AG09319 (cell line): ENCODE data around the gene BTN1A1.
"Not testable (repeated sequence)": the region's sequence is repeated elsewhere in the genome, so short reads cannot be mapped to it uniquely, and the experiment has no call there.

ENCODE experiments used
- DNase-seq: peaks from one replicate; pipeline ENCODE4 v3.0.0-alpha.2; 2010; ENCODE audit warnings: low read depth; ENCODE audit errors: extremely low read depth
- TF ChIP-seq, protein P1 (sequence below): IDR thresholded peaks from 2 replicates; pipeline ENCODE4 v1.5.1; 2011; ENCODE audit warnings: low read depth, mild to moderate bottlenecking, inconsistent platforms, low read length, moderate library complexity

BTN1A1 gene

DNA sequence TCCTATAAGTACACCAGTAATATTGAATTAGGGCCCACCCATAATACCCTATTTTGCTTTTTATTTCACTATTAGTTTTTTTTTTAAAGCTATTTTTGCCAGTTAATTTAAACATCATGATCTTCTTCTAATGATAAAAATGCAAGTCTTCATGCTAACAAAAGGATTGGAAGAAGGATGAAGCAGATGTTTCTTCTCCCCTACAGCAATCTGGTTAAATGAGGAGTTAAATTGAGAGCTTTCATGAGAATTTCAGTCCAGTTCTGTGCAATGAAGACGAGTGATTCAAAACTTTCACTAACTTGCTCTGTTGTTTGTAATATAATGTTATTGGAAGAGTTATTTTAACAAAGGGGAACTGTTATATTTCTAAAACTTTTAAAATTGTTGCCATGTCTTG is 41.5 kb downstream of the BTN1A1 start:
- no peak for DNase-seq
- TF ChIP-seq, protein P1, sequence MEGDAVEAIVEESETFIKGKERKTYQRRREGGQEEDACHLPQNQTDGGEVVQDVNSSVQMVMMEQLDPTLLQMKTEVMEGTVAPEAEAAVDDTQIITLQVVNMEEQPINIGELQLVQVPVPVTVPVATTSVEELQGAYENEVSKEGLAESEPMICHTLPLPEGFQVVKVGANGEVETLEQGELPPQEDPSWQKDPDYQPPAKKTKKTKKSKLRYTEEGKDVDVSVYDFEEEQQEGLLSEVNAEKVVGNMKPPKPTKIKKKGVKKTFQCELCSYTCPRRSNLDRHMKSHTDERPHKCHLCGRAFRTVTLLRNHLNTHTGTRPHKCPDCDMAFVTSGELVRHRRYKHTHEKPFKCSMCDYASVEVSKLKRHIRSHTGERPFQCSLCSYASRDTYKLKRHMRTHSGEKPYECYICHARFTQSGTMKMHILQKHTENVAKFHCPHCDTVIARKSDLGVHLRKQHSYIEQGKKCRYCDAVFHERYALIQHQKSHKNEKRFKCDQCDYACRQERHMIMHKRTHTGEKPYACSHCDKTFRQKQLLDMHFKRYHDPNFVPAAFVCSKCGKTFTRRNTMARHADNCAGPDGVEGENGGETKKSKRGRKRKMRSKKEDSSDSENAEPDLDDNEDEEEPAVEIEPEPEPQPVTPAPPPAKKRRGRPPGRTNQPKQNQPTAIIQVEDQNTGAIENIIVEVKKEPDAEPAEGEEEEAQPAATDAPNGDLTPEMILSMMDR = no peak

DNA sequence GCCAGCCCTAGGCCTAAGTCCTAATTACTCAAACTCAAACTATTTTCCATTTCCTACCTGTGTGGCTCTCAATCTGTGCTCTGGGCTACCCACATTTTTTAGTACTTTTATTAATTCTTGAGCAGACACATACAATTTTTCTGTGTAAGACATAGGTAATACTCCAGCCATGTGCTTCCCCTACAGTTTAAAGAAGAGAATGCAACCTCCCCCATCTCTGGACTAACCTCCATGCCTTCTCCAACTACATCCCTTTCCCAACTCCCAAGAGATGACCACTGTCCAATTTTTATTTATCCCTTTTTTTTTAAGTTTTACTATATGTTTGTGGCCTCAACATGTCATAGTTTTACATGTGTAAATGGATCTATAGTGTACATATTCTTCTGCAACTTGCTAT is 43.9 kb downstream of the BTN1A1 start:
- DNase-seq = no peak
- TF ChIP-seq, protein P1 = peak; percentile 15

DNA sequence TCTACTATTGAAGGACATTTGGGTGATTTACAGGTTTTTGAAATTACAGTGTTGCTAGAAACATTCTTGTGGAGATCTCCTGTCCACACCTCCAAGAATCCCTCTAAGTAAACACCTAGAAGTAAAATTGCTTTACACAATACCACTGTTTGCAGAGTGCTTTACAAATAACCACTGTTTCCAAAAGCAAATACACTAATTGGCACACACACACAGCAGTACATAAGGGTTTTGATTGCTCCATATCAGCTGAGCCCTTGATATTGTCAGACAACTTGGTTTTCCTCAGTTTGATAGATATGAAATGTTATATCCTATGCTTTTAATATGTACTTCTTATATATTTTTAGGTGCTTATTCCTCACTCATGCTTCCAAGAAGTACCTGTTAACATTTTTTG is 44.4 kb downstream of the BTN1A1 start:
- DNase-seq = no peak
- TF ChIP-seq, protein P1 = no peak

DNA sequence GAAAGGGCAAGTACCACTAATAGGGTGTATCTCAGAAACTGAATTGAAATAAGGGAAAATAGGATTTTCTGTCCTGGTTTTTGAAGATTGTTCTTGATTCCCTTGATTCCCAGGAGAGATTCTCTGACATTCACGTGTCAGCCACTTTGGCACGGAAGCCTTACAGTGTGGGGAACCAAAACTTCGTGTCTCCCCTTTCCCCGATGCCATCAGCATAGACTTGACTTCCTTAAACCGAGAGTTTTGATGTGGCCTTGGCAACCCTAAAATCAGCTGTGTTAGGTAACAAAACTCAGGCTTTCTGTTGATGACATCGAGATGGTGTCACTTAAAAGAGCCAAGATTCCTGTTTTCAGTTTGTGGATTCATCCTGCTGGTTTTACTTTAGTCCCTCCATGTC is 45.5 kb downstream of the BTN1A1 start:
- TF ChIP-seq, protein P1 = no peak
- no peak for DNase-seq

DNA sequence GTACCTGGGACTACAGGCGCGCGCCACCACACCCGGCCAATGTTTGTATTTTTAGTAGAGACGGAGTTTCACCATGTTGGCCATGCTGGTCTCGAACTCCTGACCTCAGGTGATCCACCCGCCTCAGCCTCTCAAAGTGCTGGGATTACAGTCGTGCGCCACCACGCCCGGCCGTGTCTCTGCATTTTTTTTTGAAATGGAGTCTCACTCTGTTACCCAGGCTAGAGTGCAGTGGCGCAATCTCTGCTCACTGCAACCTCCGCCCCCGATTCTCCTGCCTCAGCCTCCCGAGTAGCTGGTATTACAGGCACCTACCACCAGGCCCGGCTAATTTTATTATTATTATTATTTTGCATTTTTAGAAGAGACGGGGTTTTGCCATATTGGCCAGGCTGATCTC is 47.3 kb downstream of the BTN1A1 start:
- not testable (repeated sequence) for DNase-seq

DNA sequence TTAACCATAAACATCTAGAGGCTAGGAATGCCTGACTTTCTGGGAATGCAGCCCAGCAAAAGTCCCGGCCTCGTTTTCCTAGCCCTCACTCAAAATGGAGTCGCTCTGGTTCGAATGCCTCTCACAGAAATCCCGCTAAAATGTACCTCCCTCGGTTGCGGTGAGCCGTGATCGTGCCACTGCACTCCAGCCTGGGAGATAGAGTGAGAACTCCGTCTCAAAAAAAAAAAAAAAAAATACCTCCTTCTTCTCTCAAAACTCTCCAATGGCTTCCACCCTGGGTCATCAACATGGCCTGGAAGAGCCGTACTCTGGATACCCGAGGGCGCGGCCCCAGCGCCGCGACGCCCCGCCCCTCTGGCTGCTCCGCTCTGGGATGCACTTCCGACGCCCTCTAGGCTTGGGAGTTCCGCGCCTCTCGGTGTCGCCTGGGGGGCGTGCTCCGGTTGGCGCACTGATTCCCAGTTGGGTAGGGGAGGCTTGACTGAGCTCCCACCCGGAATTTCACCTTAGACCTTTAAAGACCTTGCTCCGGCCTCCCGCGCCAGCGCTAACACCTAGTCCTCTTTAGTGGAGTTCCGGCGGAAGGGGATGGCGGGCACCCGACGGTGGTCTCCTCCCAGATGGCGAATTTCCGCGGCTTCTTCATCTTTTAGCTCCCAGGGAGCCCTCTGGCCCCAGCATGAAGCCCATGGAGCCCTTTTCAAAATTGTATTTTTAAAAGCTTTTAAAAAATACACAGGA is 50.3 kb downstream of the BTN1A1 start:
- no peak for DNase-seq
- TF ChIP-seq, protein P1 = peak; percentile 7; the same call in 1 of the 2 replicates

DNA sequence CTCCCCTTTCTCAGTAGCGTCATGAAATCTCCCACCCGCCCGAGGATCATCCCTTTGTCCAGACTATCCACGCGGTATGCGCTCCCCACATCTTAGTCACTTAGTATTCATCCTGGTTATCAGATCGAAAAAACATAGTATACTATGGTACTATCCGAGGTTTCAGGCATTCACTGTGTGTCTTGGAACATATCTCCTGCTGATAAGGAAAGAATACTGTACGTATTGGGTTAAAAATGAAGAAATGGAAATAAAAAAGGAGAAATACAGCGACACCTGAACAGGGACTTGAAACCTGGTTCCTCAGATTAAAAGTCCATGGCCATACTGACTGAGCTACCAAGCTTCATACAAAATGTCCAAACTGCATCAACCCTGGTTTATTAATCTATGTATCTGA is 52.1 kb downstream of the BTN1A1 start:
- TF ChIP-seq, protein P1 = no peak
- DNase-seq = no peak

DNA sequence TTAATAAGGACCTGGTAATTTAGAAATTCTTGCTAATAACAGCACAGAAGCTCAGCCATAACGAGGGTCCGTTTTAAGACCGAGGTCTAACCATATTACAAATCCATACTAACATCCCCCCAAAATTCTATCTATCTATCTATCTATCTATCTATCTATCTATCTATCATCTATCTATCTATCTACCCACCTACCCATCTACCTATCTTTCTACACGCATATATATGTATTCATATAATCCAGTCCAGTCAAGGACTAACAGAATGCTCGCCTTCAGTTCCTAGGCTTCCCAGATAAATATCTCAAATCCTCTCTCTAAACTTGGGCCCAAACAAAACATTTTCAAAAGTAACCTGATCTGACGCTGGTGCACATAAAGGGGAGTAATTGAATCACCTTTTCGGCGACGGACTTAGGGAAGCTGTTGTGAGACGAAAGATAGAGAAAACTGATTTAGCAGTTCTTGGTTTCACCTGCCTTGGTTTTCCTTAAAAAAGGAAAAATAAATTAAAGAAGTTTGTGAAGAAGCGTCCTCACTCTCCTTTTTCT is 52.6 kb downstream of the BTN1A1 start:
- TF ChIP-seq, protein P1 = no peak

More for the DNA sequence above, 52.6 kb downstream of the BTN1A1 start:
- no peak for DNase-seq
